Nephron progenitor cell (in vitro differentiated cells): ENCODE data around the gene SLC36A3.

Source experiments
- DNase-seq: peaks from one replicate; pipeline ENCODE4 v3.0.0; 2021
- H3K27ac Mint-ChIP-seq: 2 replicates; pipeline ENCODE4 v1.8.0; 2021; ENCODE audit warnings: mild to moderate bottlenecking, moderate library complexity, mixed read lengths
- H3K27me3 Mint-ChIP-seq: 2 replicates; pipeline ENCODE4 v1.8.0; 2021; ENCODE audit warnings: mild to moderate bottlenecking, low read depth, mixed read lengths; ENCODE audit not compliant: poor library complexity
- H3K36me3 Mint-ChIP-seq: 2 replicates; pipeline ENCODE4 v1.8.0; 2021; ENCODE audit warnings: low read depth, mixed read lengths
- H3K4me1 Mint-ChIP-seq: 2 replicates; pipeline ENCODE4 v1.8.0; 2021; ENCODE audit warnings: mixed read lengths
- H3K4me3 Mint-ChIP-seq: 2 replicates; pipeline ENCODE4 v1.8.0; 2021; ENCODE audit warnings: mild to moderate bottlenecking, moderate library complexity, mixed read lengths
- H3K9me3 Mint-ChIP-seq: 2 replicates; pipeline ENCODE4 v1.8.0; 2021; ENCODE audit warnings: mild to moderate bottlenecking, moderate library complexity, mixed read lengths
- CTCF ChIP-seq: fragments of 200-600 bp; sonication (generic); IDR thresholded peaks from 2 replicates; pipeline ENCODE4 v1.5.0; 2021; ENCODE audit warnings: antibody characterized with exemption

The SLC36A3 gene

GRCh38 chr5:151327585-151327984, 24.0 kb upstream of the SLC36A3 start:
- no peak overlapping the region for H3K4me3 Mint-ChIP-seq
- peaks cover 6% of the 10 kb centered on the region for H3K27me3 Mint-ChIP-seq
- no peaks in the 10 kb centered on the region for H3K9me3 Mint-ChIP-seq
- H3K4me1 Mint-ChIP-seq, result no peaks in the 10 kb centered on the region
- TF ChIP-seq CTCF, result no peak
- no peaks in the 10 kb centered on the region for H3K36me3 Mint-ChIP-seq
- H3K27ac Mint-ChIP-seq, result no peak overlapping the region
- no peak for DNase-seq

- TF ChIP-seq CTCF, result no peak
- Mint-ChIP-seq H3K4me1 (peaks cover 9% of the 10 kb centered on the region), H3K36me3 (no peaks in the 10 kb centered on the region), H3K27me3 (peaks cover 11% of the 10 kb centered on the region), H3K4me3 (no peak overlapping the region), H3K27ac (no peak overlapping the region), H3K9me3 (no peaks in the 10 kb centered on the region)
- no peak for DNase-seq
These were observed 22.7 kb upstream of the SLC36A3 start for GRCh38 chr5:151326266-151326665.

- no peak for TF ChIP-seq CTCF
- no peak overlapping the region for H3K4me3 Mint-ChIP-seq
These were observed 16.9 kb upstream of the SLC36A3 start for GRCh38 chr5:151320481-151320880.

GRCh38 chr5:151318850-151319732, 15.5 kb upstream of the SLC36A3 start:
- peak; percentile 10 for DNase-seq
- Mint-ChIP-seq H3K9me3 (no peaks in the 10 kb centered on the region), H3K4me3 (no peak overlapping the region), H3K27ac (no peak overlapping the region), H3K4me1 (peaks cover 25% of the 10 kb centered on the region), H3K27me3 (peaks cover 10% of the 10 kb centered on the region), H3K36me3 (no peaks in the 10 kb centered on the region)
- peak; percentile 17 for TF ChIP-seq CTCF

More at GRCh38 chr5:151320481-151320880, 16.9 kb upstream of the SLC36A3 start:
- Mint-ChIP-seq H3K9me3 (no peaks in the 10 kb centered on the region), H3K27ac (no peak overlapping the region), H3K27me3 (peaks cover 9% of the 10 kb centered on the region), H3K4me1 (peaks cover 25% of the 10 kb centered on the region), H3K36me3 (no peaks in the 10 kb centered on the region)
- DNase-seq, result no peak

GRCh38 chr5:151317871-151318270, 14.3 kb upstream of the SLC36A3 start:
- H3K27ac Mint-ChIP-seq, result no peak overlapping the region
- TF ChIP-seq CTCF, result no peak
- peaks cover 25% of the 10 kb centered on the region for H3K4me1 Mint-ChIP-seq
- H3K4me3 Mint-ChIP-seq, result no peak overlapping the region
- no peak for DNase-seq
- H3K36me3 Mint-ChIP-seq, result no peaks in the 10 kb centered on the region
- H3K9me3 Mint-ChIP-seq, result no peaks in the 10 kb centered on the region
- peaks cover 14% of the 10 kb centered on the region for H3K27me3 Mint-ChIP-seq
